Lower leg skin (tissue), 4 donors: ENCODE results near the gene CHD8. TPM values are rescaled to one million over a fixed set of nuclear protein-coding genes. Genes with fewer than 3 reads are reported as not detected.

Source experiments
- DNase-seq, 2 donors: peaks; one replicate each; pipeline ENCODE4 v3.0.0-alpha.2; 2019; ENCODE audit warnings: low spot score in 2 of 2
- H3K4me3 ChIP-seq: fragments of 200-600 bp; sonication (generic); 2 replicates; pipeline ENCODE4 v1.5.1; 2017; ENCODE audit warnings: mild to moderate bottlenecking, low read depth; ENCODE audit not compliant: poor library complexity, severe bottlenecking
- CTCF ChIP-seq, 3 donors: fragments of 450-650 bp; IDR thresholded peaks; one replicate each; pipeline ENCODE4 v1.5.1; 2016; ENCODE audit warnings: antibody characterized with exemption in 3 of 3, mild to moderate bottlenecking in 3 of 3, moderate library complexity in 2 of 3
- POLR2A ChIP-seq, 2 donors: fragments of 450-650 bp; IDR thresholded peaks; one replicate each; pipeline ENCODE4 v1.6.1; 2016 to 2017; ENCODE audit warnings: antibody characterized with exemption in 2 of 2, mild to moderate bottlenecking in 1 of 2, moderate library complexity in 1 of 2
- WGBS, 2 donors: methylation state at CpG; one replicate each; pipeline ENCODE4 v1.1.5; 2018; 5-methylcytosine and 5-hydroxymethylcytosine counted together
- intact Hi-C: fragments of 100-400 bp; cut with DNase I; formaldehyde crosslinking; loops from one replicate; pipeline ENCODE4 v1.15.0; 2023; ENCODE audit warnings: low total_unique reads
- total RNA-seq, 4 donors: library from RNA; depleted of rRNA; stranded (reverse); fragments of >200 nt; gene quantifications; one replicate each; pipeline ENCODE4 v1.1.0, GENCODE V29; 2016

CHD8 gene
- total RNA-seq, 4 donors from 2014 or later: 78.4 to 98.6 (median 97.0) TPM

GRCh38 chr14:21408147-21408546 lies 47.8 kb downstream of the CHD8 start:
- no peak overlapping the region for H3K4me3 ChIP-seq
- intact Hi-C loops: no loop called here
- TF ChIP-seq POLR2A (IDR thresholded peaks at IDR 0.05) (no peak), CTCF (IDR thresholded peaks at IDR 0.05) (no peak)
- DNase-seq: no peak
- WGBS, 2 donors: 74 to 79% methylated on average over 3 of the region's 3 CpGs

GRCh38 chr14:21406213-21406612 lies 49.7 kb downstream of the CHD8 start:
- no peak overlapping the region for H3K4me3 ChIP-seq
- no peak for DNase-seq
- intact Hi-C loops: no loop called here
- TF ChIP-seq CTCF (IDR thresholded peaks at IDR 0.05): no peak
- TF ChIP-seq POLR2A (IDR thresholded peaks at IDR 0.05): no peak

GRCh38 chr14:21405097-21405496 lies 50.8 kb downstream of the CHD8 start:
- 73 to 79% methylated on average over 3 of the region's 3 CpGs for WGBS, 2 donors
- no peak for DNase-seq
- intact Hi-C loops: no loop called here
- no peak overlapping the region for H3K4me3 ChIP-seq
- TF ChIP-seq CTCF (IDR thresholded peaks at IDR 0.05) (no peak), POLR2A (IDR thresholded peaks at IDR 0.05) (no peak)

- no peak overlapping the region for H3K4me3 ChIP-seq
- 96 to 97% methylated on average over 5 of the region's 5 CpGs for WGBS, 2 donors
- intact Hi-C loops: no loop called here
- DNase-seq: no peak
- TF ChIP-seq CTCF (IDR thresholded peaks at IDR 0.05): no peak
- no peak for TF ChIP-seq POLR2A (IDR thresholded peaks at IDR 0.05)
Observed at GRCh38 chr14:21399311-21399870, 56.5 kb downstream of the CHD8 start.

GRCh38 chr14:21398901-21399300 lies 57.0 kb downstream of the CHD8 start:
- intact Hi-C loops: no loop called here
- no peak for TF ChIP-seq CTCF (IDR thresholded peaks at IDR 0.05)
- no peak for TF ChIP-seq POLR2A (IDR thresholded peaks at IDR 0.05)
- H3K4me3 ChIP-seq: no peak overlapping the region
- WGBS, 2 donors: 95 to 98% methylated on average over 4 of the region's 4 CpGs
- no peak for DNase-seq

GRCh38 chr14:21395450-21395849 lies 60.5 kb downstream of the CHD8 start:
- intact Hi-C loops: no loop called here
- no peak for TF ChIP-seq POLR2A (IDR thresholded peaks at IDR 0.05)
- TF ChIP-seq CTCF (IDR thresholded peaks at IDR 0.05): no peak
- H3K4me3 ChIP-seq: no peak overlapping the region
- no peak for DNase-seq
- 0% methylated on average over 1 of the region's 1 CpG for WGBS, 2 donors
